CD8-positive, alpha-beta memory T cell (primary cell): Measurements from ENCODE around the gene SPDYE4. TPM values are rescaled to one million over a fixed set of nuclear protein-coding genes. Genes with fewer than 3 reads are reported as not detected.

Source experiments
- CTCF ChIA-PET: fragments of 350-600 bp; sonication (Branson Sonifier 250); formaldehyde crosslinking; loops from one replicate; lab custom pipeline; 2021; ENCODE audit warnings: antibody characterized with exemption; lab: Charles Lee
- POLR2A ChIA-PET: fragments of 350-600 bp; sonication (Branson Sonifier 250); formaldehyde crosslinking; loops from one replicate; lab custom pipeline; 2021; ENCODE audit warnings: antibody characterized with exemption; lab: Charles Lee
- DNase-seq, 5 donors: peaks; one replicate each; pipeline versions ENCODE4 v3.0.0 to v3.0.0-alpha.2; 2020 to 2022; ENCODE audit warnings: mixed read lengths in 1 of 5
- H3K27ac ChIP-seq: one replicate; pipeline ENCODE4 v1.7.0; 2013; ENCODE audit warnings: low read depth, mild to moderate bottlenecking, low read length, moderate library complexity
- H3K27me3 ChIP-seq: 2 replicates; pipeline ENCODE4 v1.7.0; 2013; ENCODE audit warnings: low read length, mild to moderate bottlenecking; ENCODE audit not compliant: insufficient read depth, poor library complexity, severe bottlenecking
- H3K36me3 ChIP-seq: 2 replicates; pipeline ENCODE4 v1.7.0; 2013; ENCODE audit warnings: mild to moderate bottlenecking, low read length, moderate library complexity; ENCODE audit not compliant: insufficient read depth
- H3K4me1 ChIP-seq: 2 replicates; pipeline ENCODE4 v1.7.0; 2013; ENCODE audit warnings: mild to moderate bottlenecking, low read length, moderate library complexity; ENCODE audit not compliant: insufficient read depth
- H3K4me3 ChIP-seq: 2 replicates; pipeline ENCODE4 v1.7.0; 2013; ENCODE audit warnings: mild to moderate bottlenecking, low read length
- H3K9me3 ChIP-seq: 2 replicates; pipeline ENCODE4 v1.7.0; 2013; ENCODE audit warnings: mild to moderate bottlenecking, low read length
- H3K27ac Mint-ChIP-seq, 8 donors: one replicate each; pipeline ENCODE4 v1.8.0; 2020 to 2021; ENCODE audit warnings: mixed read lengths in 8 of 8, mild to moderate bottlenecking in 6 of 8, inconsistent platforms in 3 of 8, moderate library complexity in 3 of 8
- H3K27me3 Mint-ChIP-seq, 2 donors: one replicate each; pipeline ENCODE4 v1.8.0; 2020 to 2021; ENCODE audit warnings: mixed read lengths in 2 of 2, mild to moderate bottlenecking in 1 of 2, moderate library complexity in 1 of 2
- H3K36me3 Mint-ChIP-seq, 3 donors: one replicate each; pipeline ENCODE4 v1.8.0; 2020 to 2021; ENCODE audit warnings: mixed read lengths in 3 of 3, inconsistent platforms in 1 of 3, mild to moderate bottlenecking in 1 of 3
- H3K4me1 Mint-ChIP-seq, 3 donors: one replicate each; pipeline ENCODE4 v1.8.0; 2020 to 2021; ENCODE audit warnings: mixed read lengths in 3 of 3, inconsistent platforms in 1 of 3, mild to moderate bottlenecking in 1 of 3
- H3K4me3 Mint-ChIP-seq, 7 donors: one replicate each; pipeline ENCODE4 v1.8.0; 2020 to 2021; ENCODE audit warnings: mixed read lengths in 7 of 7, mild to moderate bottlenecking in 6 of 7, moderate library complexity in 4 of 7, inconsistent platforms in 2 of 7
- H3K9me3 Mint-ChIP-seq, 5 donors: one replicate each; pipeline ENCODE4 v1.8.0; 2020 to 2022; ENCODE audit warnings: mixed read lengths in 5 of 5, mild to moderate bottlenecking in 3 of 5, moderate library complexity in 2 of 5, inconsistent platforms in 1 of 5
- polyA plus RNA-seq: library from polyadenylated mRNA; unstranded; fragments of 300-500 nt; fragmentation: Illumina TruSeq; gene quantifications from one replicate; pipeline ENCODE4 v1.2.3, GENCODE V29; 2021
- total RNA-seq, 2 experiments: library from RNA; stranded (reverse); gene quantifications; one replicate each; pipeline ENCODE4 v1.2.3, GENCODE V29; 2021

SPDYE4 gene
- total and polyA plus RNA-seq, 3 experiments from 2014 or later, result not detected

GRCh38 chr17:8753136-8753975 lies 5.0 kb downstream of the SPDYE4 start:
- Histone ChIP-seq H3K4me3 (no peak overlapping the region), H3K27me3 (no peaks in the 10 kb centered on the region), H3K36me3 (no peaks in the 10 kb centered on the region), H3K9me3 (no peaks in the 10 kb centered on the region), H3K4me1 (no peaks in the 10 kb centered on the region), H3K27ac (no peak overlapping the region)
- ChIA-PET CTCF (interaction anchor here (1.2 to 2.3 kb wide), 3 partner anchors 198 to 344 kb away, joined by 3 to 10 read pairs (median 3); no protein-coding TSS in a partner anchor), POLR2A (no interaction called here)
- H3K4me3 Mint-ChIP-seq, result no peak overlapping the region
- DNase-seq, result no peak
- no peak overlapping the region for H3K27ac Mint-ChIP-seq
- no peaks in the 10 kb centered on the region for H3K4me1 Mint-ChIP-seq
- peaks cover 13 to 31% of the 10 kb centered on the region in 2 donors for H3K27me3 Mint-ChIP-seq
- no peaks in the 10 kb centered on the region for H3K9me3 Mint-ChIP-seq
- H3K36me3 Mint-ChIP-seq, result peaks cover 0 to 3% (median 0%) of the 10 kb centered on the region in 3 donors

DNA sequence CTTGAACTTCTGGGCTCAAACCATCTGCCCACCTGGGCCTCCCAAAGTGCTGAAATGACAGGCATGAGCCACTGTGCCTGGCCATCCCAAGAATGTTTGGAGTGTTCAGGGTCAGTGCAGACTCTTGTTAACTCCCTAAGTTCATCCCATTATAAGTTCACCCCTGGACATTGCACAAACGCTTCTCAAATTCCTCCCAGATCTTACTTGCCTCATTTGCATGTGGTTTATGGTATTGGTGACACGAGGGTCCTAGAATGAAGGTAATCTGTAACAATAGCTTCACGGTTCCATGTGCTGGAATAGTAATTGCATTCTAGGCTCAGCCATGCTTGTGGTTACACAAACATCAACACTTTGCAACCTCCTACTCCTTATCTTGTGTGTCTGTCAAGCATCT lies 8.7 kb downstream of the SPDYE4 start:
- CTCF ChIA-PET, result interaction anchor here (1.3 kb wide), 1 partner anchor 340 kb away, joined by 5 read pairs; no protein-coding TSS in a partner anchor
- H3K4me3 ChIP-seq, result no peak overlapping the region

DNA sequence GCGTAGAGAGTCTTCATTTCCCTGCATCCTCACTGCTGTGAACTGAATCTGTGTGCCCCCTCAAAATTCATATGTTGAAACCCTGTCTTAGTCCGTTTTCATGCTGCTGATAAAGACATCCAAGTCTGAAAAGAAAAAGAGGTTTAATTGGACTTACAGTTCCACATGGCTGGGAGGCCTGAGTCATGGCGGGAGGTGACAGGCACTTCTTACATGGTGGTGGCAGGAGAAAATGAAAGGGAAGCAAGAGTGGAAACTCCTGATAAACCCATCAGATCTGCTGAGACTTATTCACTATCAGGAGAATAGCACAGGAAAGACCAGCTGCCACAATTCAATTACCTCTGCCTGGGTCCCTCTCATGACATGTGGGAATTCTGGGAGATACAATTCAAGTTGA lies 10.6 kb downstream of the SPDYE4 start:
- Histone ChIP-seq H3K4me3 (no peak overlapping the region), H3K9me3 (no peaks in the 10 kb centered on the region), H3K4me1 (peaks cover 10% of the 10 kb centered on the region), H3K27ac (no peak overlapping the region), H3K27me3 (no peaks in the 10 kb centered on the region), H3K36me3 (no peaks in the 10 kb centered on the region)
- POLR2A ChIA-PET, result no interaction called here
- CTCF ChIA-PET, result interaction anchor here (1.2 to 2.4 kb wide), 3 partner anchors 248 to 338 kb away, joined by 3 to 7 read pairs (median 6); no protein-coding TSS in a partner anchor
- DNase-seq, result no peak
- Mint-ChIP-seq H3K9me3 (no peaks in the 10 kb centered on the region), H3K36me3 (peaks cover 0 to 4% (median 0%) of the 10 kb centered on the region in 3 donors), H3K27ac (peak overlapping the region in 1 of 8 donors; percentile 39), H3K4me1 (peaks cover 7 to 16% (median 10%) of the 10 kb centered on the region in 3 donors), H3K4me3 (peak overlapping the region in 1 of 7 donors; percentile 48), H3K27me3 (peaks cover 0 to 6% of the 10 kb centered on the region in 2 donors)

More for the DNA sequence above, 8.7 kb downstream of the SPDYE4 start:
- peak overlapping the region in 1 of 7 donors; percentile 34 for H3K4me3 Mint-ChIP-seq
- DNase-seq, result no peak
- Histone ChIP-seq H3K4me1 (peaks cover 8% of the 10 kb centered on the region), H3K27me3 (no peaks in the 10 kb centered on the region), H3K27ac (no peak overlapping the region), H3K9me3 (no peaks in the 10 kb centered on the region), H3K36me3 (no peaks in the 10 kb centered on the region)
- H3K36me3 Mint-ChIP-seq, result peaks cover 0 to 4% (median 0%) of the 10 kb centered on the region in 3 donors
- H3K4me1 Mint-ChIP-seq, result peaks cover 7 to 8% (median 7%) of the 10 kb centered on the region in 3 donors
- H3K9me3 Mint-ChIP-seq, result no peaks in the 10 kb centered on the region
- POLR2A ChIA-PET, result no interaction called here
- H3K27ac Mint-ChIP-seq, result peak overlapping the region in 1 of 8 donors; percentile 50
- H3K27me3 Mint-ChIP-seq, result peaks cover 3 to 13% of the 10 kb centered on the region in 2 donors

DNA sequence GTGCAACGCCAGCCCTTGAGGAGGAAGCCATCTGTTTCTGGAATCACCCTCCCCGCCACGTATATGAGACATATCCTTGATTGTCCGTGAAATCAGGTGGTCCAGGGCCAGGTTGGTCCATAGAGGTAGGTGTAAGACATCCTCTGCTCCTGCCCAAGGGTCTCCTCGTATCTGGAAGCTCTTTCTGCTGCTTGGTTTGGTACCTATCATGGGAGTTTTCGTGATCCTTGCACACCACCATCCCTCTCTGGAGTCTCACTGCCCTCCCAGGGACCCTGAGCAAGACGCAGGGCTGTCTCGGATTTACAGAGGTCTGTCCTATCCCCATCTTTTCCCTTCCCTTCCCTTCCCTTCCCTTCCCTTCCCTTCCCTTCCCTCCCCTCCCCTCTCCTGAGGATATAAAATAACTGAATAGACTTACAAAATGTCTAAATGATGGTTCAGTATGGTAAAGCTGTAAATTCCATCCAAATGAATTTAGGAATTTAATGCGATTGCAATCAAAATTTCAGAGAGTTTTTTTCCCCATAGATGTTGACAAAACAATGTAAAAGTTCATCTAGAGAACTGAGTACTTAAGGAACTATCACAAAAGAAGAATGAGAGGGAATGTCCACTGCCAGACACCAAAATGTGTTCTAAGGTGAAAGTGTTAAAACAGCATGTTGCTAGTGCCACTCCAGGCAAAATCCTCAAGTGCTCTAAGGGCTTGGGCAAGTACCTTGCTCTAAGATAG lies 11.7 kb downstream of the SPDYE4 start:
- H3K36me3 ChIP-seq, result no peaks in the 10 kb centered on the region
- Mint-ChIP-seq H3K9me3 (no peaks in the 10 kb centered on the region), H3K36me3 (peaks cover 0 to 4% (median 0%) of the 10 kb centered on the region in 3 donors), H3K4me3 (peak overlapping the region; percentile 88 to 95 (median 92)), H3K4me1 (peaks cover 7 to 16% (median 10%) of the 10 kb centered on the region in 3 donors), H3K27me3 (peaks cover 0 to 2% of the 10 kb centered on the region in 2 donors), H3K27ac (peak overlapping the region; percentile 29 to 99 (median 90))
- H3K9me3 ChIP-seq, result no peaks in the 10 kb centered on the region
- no peak for DNase-seq
- H3K27ac ChIP-seq, result no peak overlapping the region
- ChIA-PET POLR2A (interaction anchor here (2.2 kb wide), 1 partner anchor 310 kb away, joined by 9 read pairs; the partner anchor contains the start of gene NDEL1), CTCF (interaction anchor here (0.6 to 2.5 kb wide), 22 partner anchors 8 to 653 kb away, joined by 3 to 16 read pairs (median 4); partner anchors contain the start of genes KRABD2 and NDEL1)
- no peaks in the 10 kb centered on the region for H3K27me3 ChIP-seq
- H3K4me1 ChIP-seq, result peaks cover 10% of the 10 kb centered on the region
- H3K4me3 ChIP-seq, result peak overlapping the region; percentile 75

GRCh38 chr17:8745586-8746500 lies 12.5 kb downstream of the SPDYE4 start:
- POLR2A ChIA-PET, result interaction anchor here (2.2 kb wide), 1 partner anchor 310 kb away, joined by 9 read pairs; the partner anchor contains the start of gene NDEL1
- H3K27me3 ChIP-seq, result no peaks in the 10 kb centered on the region
- Mint-ChIP-seq H3K4me3 (peak overlapping the region; percentile 88 to 95 (median 92)), H3K4me1 (peaks cover 9 to 19% (median 12%) of the 10 kb centered on the region in 3 donors), H3K36me3 (peaks cover 0 to 4% (median 0%) of the 10 kb centered on the region in 3 donors), H3K27me3 (peaks cover 0 to 2% of the 10 kb centered on the region in 2 donors), H3K9me3 (no peaks in the 10 kb centered on the region), H3K27ac (peak overlapping the region; percentile 91 to 99 (median 94))
- peak overlapping the region; percentile 75 for H3K4me3 ChIP-seq
- DNase-seq, result peak; percentile 70 to 85 (median 77)
- H3K4me1 ChIP-seq, result peaks cover 13% of the 10 kb centered on the region
- CTCF ChIA-PET, result interaction anchor here (0.6 to 2.5 kb wide), 26 partner anchors 9 to 652 kb away, joined by 3 to 16 read pairs (median 4); partner anchors contain the start of genes KRABD2 and NDEL1
- no peaks in the 10 kb centered on the region for H3K36me3 ChIP-seq
- H3K27ac ChIP-seq, result peak overlapping the region; percentile 65
- H3K9me3 ChIP-seq, result no peaks in the 10 kb centered on the region

- Mint-ChIP-seq H3K27ac (peak overlapping the region; percentile 68 to 99 (median 92)), H3K4me3 (peak overlapping the region; percentile 46 to 95 (median 90)), H3K9me3 (no peaks in the 10 kb centered on the region), H3K36me3 (peaks cover 0 to 4% (median 0%) of the 10 kb centered on the region in 3 donors), H3K4me1 (peaks cover 23 to 31% (median 23%) of the 10 kb centered on the region in 3 donors), H3K27me3 (no peaks in the 10 kb centered on the region)
- no peak overlapping the region for H3K4me3 ChIP-seq
- H3K9me3 ChIP-seq, result no peaks in the 10 kb centered on the region
- ChIA-PET CTCF (no interaction called here), POLR2A (no interaction called here)
- H3K27ac ChIP-seq, result no peak overlapping the region
- H3K27me3 ChIP-seq, result no peaks in the 10 kb centered on the region
- H3K36me3 ChIP-seq, result no peaks in the 10 kb centered on the region
- no peak for DNase-seq
- peaks cover 22% of the 10 kb centered on the region for H3K4me1 ChIP-seq
These were observed 14.1 kb downstream of the SPDYE4 start for GRCh38 chr17:8744086-8744785.
